ENCODE data around the gene SMIM20.

GRCh38 chr4:25943805-25944204 lies 29.8 kb downstream of the SMIM20 start:
- TF ChIP-seq YY1 (IDR thresholded peaks at IDR 0.05; ENCODE audit: insufficient read depth, insufficient read length) (no peak), ZNF274 (IDR thresholded peaks at IDR 0.05; ENCODE audit: low read depth, low read length) (no peak), SUZ12 (IDR thresholded peaks at IDR 0.05; ENCODE audit: extremely low read depth, insufficient read depth, insufficient read length) (no peak)
